H1 (cell line): ENCODE measurements around the gene ARL11. TPM values are rescaled to one million over a fixed set of nuclear protein-coding genes. Genes with fewer than 3 reads are reported as not detected.

Experiments used
- CTCF ChIA-PET: fragments of 300-600 bp; sonication (Branson Sonifier 250); formaldehyde crosslinking; loops from one replicate; lab custom pipeline; 2021; ENCODE audit not compliant: partially characterized antibody; lab: Charles Lee
- POLR2A ChIA-PET: fragments of 300-600 bp; sonication (Branson Sonifier 250); formaldehyde crosslinking; loops from one replicate; lab custom pipeline; 2021; ENCODE audit warnings: inconsistent platforms; ENCODE audit not compliant: partially characterized antibody; lab: Charles Lee
- DNase-seq, 2 experiments: peaks; one replicate each; pipeline versions ENCODE4 v3.0.0 to v3.0.0-alpha.2; 2010 to 2022; ENCODE audit warnings: low spot score in 2 of 2, low read depth in 1 of 2, mixed read lengths in 1 of 2
- FAIRE-seq: peaks from 2 replicates; lab custom pipeline; 2011; peaks lifted over from hg19 to GRCh38; lab: Jason Lieb, UNC
- H2AFZ ChIP-seq: 2 replicates; pipeline ENCODE4 v1.8.1; 2012; ENCODE audit warnings: low read length, inconsistent platforms
- H2AK5ac ChIP-seq: 2 replicates; pipeline ENCODE4 v1.6.1; 2013; ENCODE audit warnings: low read depth, low read length
- H2BK120ac ChIP-seq: replicated peaks from 2 replicates; pipeline ENCODE3; 2013; ENCODE audit warnings: low read depth, low read length, inconsistent platforms
- H2BK12ac ChIP-seq: 2 replicates; pipeline ENCODE4 v1.6.1; 2013; ENCODE audit warnings: low read depth, low read length
- H2BK15ac ChIP-seq: 2 replicates; pipeline ENCODE4 v1.6.1; 2013; ENCODE audit warnings: low read length
- H2BK20ac ChIP-seq: 2 replicates; pipeline ENCODE4 v1.6.1; 2013; ENCODE audit warnings: low read length
- H2BK5ac ChIP-seq: 2 replicates; pipeline ENCODE4 v1.6.1; 2013; ENCODE audit warnings: low read depth, low read length
- H3K14ac ChIP-seq: 2 replicates; pipeline ENCODE4 v1.6.1; 2013; ENCODE audit warnings: inconsistent platforms; ENCODE audit not compliant: insufficient read length
- H3K18ac ChIP-seq: 2 replicates; pipeline ENCODE4 v1.6.1; 2013; ENCODE audit warnings: low read length; ENCODE audit errors: extremely low read depth
- H3K23ac ChIP-seq: 2 replicates; pipeline ENCODE4 v1.6.1; 2013; ENCODE audit warnings: inconsistent platforms; ENCODE audit not compliant: insufficient read length
- H3K23me2 ChIP-seq: 2 replicates; pipeline ENCODE4 v1.6.1; 2013; ENCODE audit warnings: low read depth, low read length
- H3K27ac ChIP-seq: 2 replicates; pipeline ENCODE4 v1.6.1; 2011; ENCODE audit warnings: low read depth, low read length, inconsistent platforms
- H3K27me3 ChIP-seq, 4 experiments: replicated peaks in 1 of 4; 1 replicate in 1 of 4; 2 replicates in 3 of 4; pipeline versions ENCODE4 v1.6.1 to v1.8.1; 2011 to 2013; ENCODE audit warnings: low read length in 3 of 4, mild to moderate bottlenecking in 3 of 4, inconsistent platforms in 2 of 4, mixed read lengths in 2 of 4, moderate library complexity in 1 of 4; ENCODE audit not compliant: control insufficient read depth in 3 of 4, insufficient read depth in 3 of 4; ENCODE audit errors: extremely low read depth in 1 of 4
- H3K36me3 ChIP-seq, 4 experiments: 2 replicates each; pipeline versions ENCODE4 v1.6.1 to v1.8.1; 2011 to 2013; ENCODE audit warnings: mild to moderate bottlenecking in 4 of 4, low read length in 3 of 4, moderate library complexity in 2 of 4, control low read depth in 1 of 4, inconsistent platforms in 1 of 4; ENCODE audit not compliant: insufficient read depth in 4 of 4, control insufficient read depth in 2 of 4
- H3K4ac ChIP-seq: replicated peaks from 2 replicates; pipeline ENCODE3; 2013; ENCODE audit warnings: low read length, low read depth, mixed read lengths, inconsistent platforms; ENCODE audit not compliant: insufficient read length
- H3K4me1 ChIP-seq, 4 experiments: replicated peaks in 1 of 4; 1 replicate in 1 of 4; 2 replicates in 3 of 4; pipeline versions ENCODE4 v1.6.1 to v1.8.1; 2011 to 2013; ENCODE audit warnings: low read length in 3 of 4, inconsistent platforms in 2 of 4, mixed read lengths in 1 of 4; ENCODE audit not compliant: insufficient read depth in 4 of 4, control insufficient read depth in 3 of 4
- H3K4me2 ChIP-seq, 2 experiments: 2 replicates each; pipeline versions ENCODE4 v1.6.1 to v1.8.1; 2011 to 2013; ENCODE audit warnings: low read depth in 2 of 2, low read length in 2 of 2, control low read depth in 1 of 2, inconsistent platforms in 1 of 2, mild to moderate bottlenecking in 1 of 2; ENCODE audit not compliant: insufficient read depth in 1 of 2
- H3K4me3 ChIP-seq, 4 experiments: fragments of 200-600, 300-600 bp in 1 of 4; sonication (generic), shearing (Covaris generic), sonication (Bioruptor Twin) in 1 of 4; 2 replicates each; pipeline versions ENCODE4 v1.5.1 to v1.8.1; 2011 to 2016; ENCODE audit warnings: low read length in 4 of 4, low read depth in 3 of 4, control low read depth in 2 of 4, inconsistent platforms in 2 of 4, mild to moderate bottlenecking in 2 of 4, mixed read lengths in 1 of 4, moderate library complexity in 1 of 4; ENCODE audit not compliant: insufficient read depth in 2 of 4; ENCODE audit errors: extremely low read depth in 1 of 4
- H3K56ac ChIP-seq: replicated peaks from 2 replicates; pipeline ENCODE3; 2013; ENCODE audit warnings: low read depth, mild to moderate bottlenecking, mixed read lengths, low read length, inconsistent platforms; ENCODE audit not compliant: insufficient read length
- H3K79me1 ChIP-seq: 2 replicates; pipeline ENCODE4 v1.6.1; 2013; ENCODE audit warnings: low read depth, low read length, control low read depth
- H3K79me2 ChIP-seq, 2 experiments: 2 replicates each; pipeline versions ENCODE4 v1.6.1 to v1.8.1; 2012 to 2013; ENCODE audit warnings: low read length in 2 of 2, mild to moderate bottlenecking in 2 of 2, inconsistent platforms in 1 of 2; ENCODE audit not compliant: insufficient read depth in 2 of 2, control insufficient read depth in 1 of 2
- H3K9ac ChIP-seq, 4 experiments: replicated peaks in 1 of 4; 1 replicate in 1 of 4; 2 replicates in 3 of 4; pipeline versions ENCODE4 v1.6.1 to v1.8.1; 2011 to 2013; ENCODE audit warnings: low read depth in 3 of 4, low read length in 3 of 4, control low read depth in 2 of 4, mild to moderate bottlenecking in 2 of 4, moderate library complexity in 2 of 4, inconsistent platforms in 1 of 4; ENCODE audit errors: extremely low read depth in 1 of 4
- H3K9me3 ChIP-seq, 2 experiments: 2 replicates each; pipeline versions ENCODE4 v1.6.1 to v1.8.1; 2012 to 2013; ENCODE audit warnings: mild to moderate bottlenecking in 2 of 2, moderate library complexity in 2 of 2, control low read depth in 1 of 2, inconsistent platforms in 1 of 2, low read depth in 1 of 2, low read length in 1 of 2, mixed read lengths in 1 of 2; ENCODE audit not compliant: insufficient read depth in 2 of 2
- H4K20me1 ChIP-seq, 2 experiments: replicated peaks in 1 of 2; 2 replicates each; pipeline versions ENCODE3 to v1.8.1; 2011 to 2013; ENCODE audit warnings: inconsistent platforms in 2 of 2, low read length in 2 of 2, mild to moderate bottlenecking in 1 of 2; ENCODE audit not compliant: insufficient read depth in 2 of 2, control insufficient read depth in 1 of 2
- H4K5ac ChIP-seq: 2 replicates; pipeline ENCODE4 v1.6.1; 2013; ENCODE audit warnings: low read length, low read depth, mixed read lengths, inconsistent platforms; ENCODE audit not compliant: insufficient read length
- H4K8ac ChIP-seq: 2 replicates; pipeline ENCODE4 v1.8.0; 2013; ENCODE audit warnings: mild to moderate bottlenecking, moderate library complexity, low read length, inconsistent platforms; ENCODE audit not compliant: insufficient read depth; ENCODE audit errors: extremely low read depth
- H4K91ac ChIP-seq: replicated peaks from 2 replicates; pipeline ENCODE3; 2013; ENCODE audit warnings: low read length, mixed read lengths, inconsistent platforms; ENCODE audit not compliant: insufficient read length
- TAF7 ChIP-seq: optimal IDR thresholded peaks from 2 replicates; pipeline ENCODE3; 2011; ENCODE audit warnings: low read depth, mild to moderate bottlenecking, inconsistent platforms, low read length, moderate library complexity, borderline replicate concordance
- WGBS, 2 experiments: shearing (Covaris generic) in 1 of 2; methylation state at CpG; one replicate each; pipeline versions ENCODE4 v1.1.6 to v1.1.7; 2013 to 2015; ENCODE audit warnings: low lambda C conversion rate in 2 of 2, mixed read lengths in 2 of 2, inconsistent platforms in 1 of 2, low coverage in 1 of 2, missing lambda C conversion rate in 1 of 2; ENCODE audit not compliant: insufficient replicate concordance in 2 of 2, insufficient coverage in 1 of 2, insufficient read length in 1 of 2; ENCODE audit errors: extremely low coverage in 1 of 2, missing lambda C conversion rate in 1 of 2; 5-methylcytosine and 5-hydroxymethylcytosine counted together
- polyA plus RNA-seq, 7 experiments: library from polyadenylated mRNA; depleted of rRNA in 3 of 7; stranded (reverse) in 5 of 7; unstranded in 2 of 7; fragments of >200 nt in 5 of 7; fragments of 200-250 nt in 2 of 7; gene quantifications; 1 replicate in 5 of 7; 2 replicates in 1 of 7; 4 replicates in 1 of 7; pipeline versions ENCODE4 v1.2.1 to v1.2.3, GENCODE V29; 2011 to 2013; ENCODE audit warnings: missing spikeins in 2 of 7, mixed read lengths in 2 of 7
- total RNA-seq: library from RNA; stranded (reverse); fragmentation: NEBNext Ultra II Directional; extraction: Animal tissue kit (Norgen Biotek cat#: 25700); gene quantifications from 2 replicates; pipeline ENCODE4 v1.2.1, GENCODE V29; 2021

Gene ARL11
- total and polyA plus RNA-seq, 2 of the 8 experiments (the other 6 are each of a cell fraction or from before 2014, with no cell fraction given), result 0.45 to 0.52 TPM

DNA sequence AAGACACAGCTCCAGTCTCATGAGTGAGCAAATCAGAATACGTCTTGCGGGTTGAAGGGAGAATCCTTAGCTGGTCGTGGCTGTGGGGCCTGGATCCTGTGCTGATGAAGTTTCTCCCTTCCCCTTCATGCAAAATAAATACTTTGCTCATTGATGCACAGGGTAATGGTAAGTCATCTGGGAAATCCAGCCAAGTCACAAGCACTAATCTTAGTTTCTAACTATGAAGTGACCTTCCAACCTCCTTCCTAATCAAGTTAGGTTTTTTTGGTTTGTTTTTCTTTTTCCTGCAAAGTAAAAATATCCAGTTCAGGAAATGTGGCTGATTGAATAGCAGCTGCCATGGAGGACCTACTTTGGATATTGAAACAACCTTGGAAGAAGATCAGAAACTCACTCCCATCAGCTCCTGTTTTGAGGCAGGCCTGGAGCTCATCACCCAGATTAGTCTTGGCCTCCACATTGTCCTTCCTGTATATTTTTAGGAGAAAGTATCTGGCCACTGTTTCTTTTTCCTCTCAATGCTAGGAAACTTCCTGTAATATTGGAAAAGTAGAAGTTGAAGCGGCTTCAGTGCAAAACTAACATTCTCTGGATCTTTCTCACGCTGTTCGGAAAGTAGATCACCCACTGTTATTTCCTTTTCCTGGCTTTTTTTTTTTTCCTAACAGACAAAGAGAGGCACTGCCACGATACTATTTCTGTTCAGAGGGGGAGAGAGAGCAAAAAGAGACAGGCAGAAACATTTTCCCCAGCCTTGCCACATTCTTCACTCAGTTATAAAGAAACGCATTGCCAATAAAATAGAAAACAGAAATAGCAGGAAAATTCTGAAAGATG, 12.3 kb upstream of the ARL11 start:
- no peak overlapping the region for H2AFZ ChIP-seq
- no peaks in the 10 kb centered on the region for H3K79me1 ChIP-seq
- POLR2A ChIA-PET, result no interaction called here
- H3K79me2 ChIP-seq, result no peaks in the 10 kb centered on the region
- TF ChIP-seq TAF7, result no peak
- TF ChIP-seq, all 59 proteins: peak for 0
- H3K9ac ChIP-seq, result no peak overlapping the region
- H4K8ac ChIP-seq, result no peak overlapping the region
- H3K14ac ChIP-seq, result no peak overlapping the region
- FAIRE-seq (no peak), DNase-seq (no peak)
- no peaks in the 10 kb centered on the region for H3K9me3 ChIP-seq
- peaks cover 0 to 3% (median 0%) of the 10 kb centered on the region in 4 experiments; a peak in 1 of 7 replicates for H3K4me1 ChIP-seq
- CTCF ChIA-PET, result interaction anchor here (0.6 to 1.8 kb wide), 7 partner anchors 9 to 551 kb away, joined by 3 to 6 read pairs (median 4); no protein-coding TSS in a partner anchor
- no peak overlapping the region for H4K5ac ChIP-seq
- no peak overlapping the region for H2AK5ac ChIP-seq
- no peak overlapping the region for H2BK12ac ChIP-seq
- no peak overlapping the region for H2BK15ac ChIP-seq
- H4K91ac ChIP-seq, result no peak overlapping the region
- H3K18ac ChIP-seq, result no peak overlapping the region
- H2BK120ac ChIP-seq, result no peak overlapping the region
- no peak overlapping the region for H3K4me2 ChIP-seq
- H3K23me2 ChIP-seq, result no peaks in the 10 kb centered on the region
- no peak overlapping the region for H3K27ac ChIP-seq
- H3K23ac ChIP-seq, result no peak overlapping the region
- H3K4ac ChIP-seq, result no peak overlapping the region
- H2BK5ac ChIP-seq, result no peak overlapping the region
- no peak overlapping the region for H3K56ac ChIP-seq
- no peak overlapping the region for H3K4me3 ChIP-seq
- 81% methylated on average over 8 of the region's 8 CpGs; no CpG with 5 or more reads in 1 of the 2 experiments for WGBS, 2 experiments
- no peak overlapping the region for H2BK20ac ChIP-seq
- no peaks in the 10 kb centered on the region for H3K27me3 ChIP-seq
- H4K20me1 ChIP-seq, result no peaks in the 10 kb centered on the region
- no peaks in the 10 kb centered on the region for H3K36me3 ChIP-seq
